ENCODE data around the gene KLC3.

KLC3 gene

GRCh38 chr19:45355910-45356309 is 15.4 kb downstream of the KLC3 start:
- peaks cover 73% of the 10 kb centered on the region for H3K36me3 ChIP-seq (ENCODE audit: insufficient read depth, low read length)
- H2AFZ ChIP-seq (ENCODE audit: low read depth, low read length) = no peak overlapping the region
- no peaks in the 10 kb centered on the region for H3K79me2 ChIP-seq (ENCODE audit: insufficient read depth, low read length)
- no peak for TF ChIP-seq EZH2 (IDR thresholded peaks at IDR 0.05; ENCODE audit: borderline replicate concordance, low read depth, low read length, severe bottlenecking)
- TF ChIP-seq, protein P1, sequence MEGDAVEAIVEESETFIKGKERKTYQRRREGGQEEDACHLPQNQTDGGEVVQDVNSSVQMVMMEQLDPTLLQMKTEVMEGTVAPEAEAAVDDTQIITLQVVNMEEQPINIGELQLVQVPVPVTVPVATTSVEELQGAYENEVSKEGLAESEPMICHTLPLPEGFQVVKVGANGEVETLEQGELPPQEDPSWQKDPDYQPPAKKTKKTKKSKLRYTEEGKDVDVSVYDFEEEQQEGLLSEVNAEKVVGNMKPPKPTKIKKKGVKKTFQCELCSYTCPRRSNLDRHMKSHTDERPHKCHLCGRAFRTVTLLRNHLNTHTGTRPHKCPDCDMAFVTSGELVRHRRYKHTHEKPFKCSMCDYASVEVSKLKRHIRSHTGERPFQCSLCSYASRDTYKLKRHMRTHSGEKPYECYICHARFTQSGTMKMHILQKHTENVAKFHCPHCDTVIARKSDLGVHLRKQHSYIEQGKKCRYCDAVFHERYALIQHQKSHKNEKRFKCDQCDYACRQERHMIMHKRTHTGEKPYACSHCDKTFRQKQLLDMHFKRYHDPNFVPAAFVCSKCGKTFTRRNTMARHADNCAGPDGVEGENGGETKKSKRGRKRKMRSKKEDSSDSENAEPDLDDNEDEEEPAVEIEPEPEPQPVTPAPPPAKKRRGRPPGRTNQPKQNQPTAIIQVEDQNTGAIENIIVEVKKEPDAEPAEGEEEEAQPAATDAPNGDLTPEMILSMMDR (IDR thresholded peaks at IDR 0.05; ENCODE audit: borderline replicate concordance, extremely low read depth, low read length, poor library complexity, severe bottlenecking) = no peak
- H4K20me1 ChIP-seq (ENCODE audit: insufficient read depth, low read length) = 0 out of 2 replicates have a peak, but pooled peaks cover 3% of the 10 kb centered on the region
- H3K27me3 ChIP-seq (ENCODE audit: insufficient read depth, low read length, poor library complexity) = no peaks in the 10 kb centered on the region
- H3K4me3 ChIP-seq (ENCODE audit: low read depth in 1 of 2, low read length in 2 of 2) = no peak overlapping the region
- ATAC-seq (ENCODE audit: insufficient read depth, low read depth) = no peak
- H3K9ac ChIP-seq (ENCODE audit: low read depth, low read length) = no peak overlapping the region
- H3K4me2 ChIP-seq (ENCODE audit: insufficient read depth, low read length) = no peak overlapping the region
- no peaks in the 10 kb centered on the region for H3K9me3 ChIP-seq (ENCODE audit: insufficient read depth, low read length, severe bottlenecking)
- no peak for DNase-seq
- H3K4me1 ChIP-seq (ENCODE audit: insufficient read depth, low read length) = no peaks in the 10 kb centered on the region
- H3K27ac ChIP-seq (ENCODE audit: low read length) = no peak overlapping the region

- no peak overlapping the region for H3K4me2 ChIP-seq (ENCODE audit: insufficient read depth, low read length)
- H3K79me2 ChIP-seq (ENCODE audit: insufficient read depth, low read length) = no peaks in the 10 kb centered on the region
- H3K27me3 ChIP-seq (ENCODE audit: insufficient read depth, low read length, poor library complexity) = no peaks in the 10 kb centered on the region
- ATAC-seq (ENCODE audit: insufficient read depth, low read depth) (no peak), DNase-seq (no peak)
- no peaks in the 10 kb centered on the region for H3K9me3 ChIP-seq (ENCODE audit: insufficient read depth, low read length, severe bottlenecking)
- H3K4me3 ChIP-seq (ENCODE audit: low read depth in 1 of 2, low read length in 2 of 2) = no peak overlapping the region
- H2AFZ ChIP-seq (ENCODE audit: low read depth, low read length) = no peak overlapping the region
- H3K36me3 ChIP-seq (ENCODE audit: insufficient read depth, low read length) = peaks cover 73% of the 10 kb centered on the region
- H3K27ac ChIP-seq (ENCODE audit: low read length) = no peak overlapping the region
- H3K4me1 ChIP-seq (ENCODE audit: insufficient read depth, low read length) = no peaks in the 10 kb centered on the region
- TF ChIP-seq, protein P1 (IDR thresholded peaks at IDR 0.05; ENCODE audit: borderline replicate concordance, extremely low read depth, low read length, poor library complexity, severe bottlenecking) = no peak
- no peak for TF ChIP-seq EZH2 (IDR thresholded peaks at IDR 0.05; ENCODE audit: borderline replicate concordance, low read depth, low read length, severe bottlenecking)
- no peak overlapping the region for H3K9ac ChIP-seq (ENCODE audit: low read depth, low read length)
- H4K20me1 ChIP-seq (ENCODE audit: insufficient read depth, low read length) = 0 out of 2 replicates have a peak, but pooled peaks cover 3% of the 10 kb centered on the region
Observed at GRCh38 chr19:45356760-45357444, 16.4 kb downstream of the KLC3 start.

GRCh38 chr19:45357445-45357783 is 16.9 kb downstream of the KLC3 start:
- Histone ChIP-seq H3K27ac (ENCODE audit: low read length) (no peak overlapping the region), H3K9ac (ENCODE audit: low read depth, low read length) (no peak overlapping the region), H3K4me1 (ENCODE audit: insufficient read depth, low read length) (no peaks in the 10 kb centered on the region), H3K4me2 (ENCODE audit: insufficient read depth, low read length) (no peak overlapping the region), H3K9me3 (ENCODE audit: insufficient read depth, low read length, severe bottlenecking) (no peaks in the 10 kb centered on the region), H3K4me3 (ENCODE audit: low read depth in 1 of 2, low read length in 2 of 2) (no peak overlapping the region), H4K20me1 (ENCODE audit: insufficient read depth, low read length) (0 out of 2 replicates have a peak, but pooled peaks cover 3% of the 10 kb centered on the region), H2AFZ (ENCODE audit: low read depth, low read length) (no peak overlapping the region), H3K79me2 (ENCODE audit: insufficient read depth, low read length) (no peaks in the 10 kb centered on the region), H3K36me3 (ENCODE audit: insufficient read depth, low read length) (peaks cover 73% of the 10 kb centered on the region), H3K27me3 (ENCODE audit: insufficient read depth, low read length, poor library complexity) (no peaks in the 10 kb centered on the region)
- TF ChIP-seq EZH2 (IDR thresholded peaks at IDR 0.05; ENCODE audit: borderline replicate concordance, low read depth, low read length, severe bottlenecking) = no peak
- TF ChIP-seq, protein P1 (IDR thresholded peaks at IDR 0.05; ENCODE audit: borderline replicate concordance, extremely low read depth, low read length, poor library complexity, severe bottlenecking) = no peak
- no peak for DNase-seq
- no peak for ATAC-seq (ENCODE audit: insufficient read depth, low read depth)
